GM21381 (cell line): ENCODE data around the gene CAMKK2.
"Not testable (repeated sequence)": the region's sequence is repeated elsewhere in the genome, so short reads cannot be mapped to it uniquely, and the experiment has no call there.

Experiments used
- ATAC-seq: cut with Tn5 transposase; IDR thresholded peaks from one replicate; pipeline ENCODE4 v1.9.1; 2021; ENCODE audit warnings: mild to moderate bottlenecking, moderate library complexity; ENCODE audit not compliant: unreplicated experiment

The CAMKK2 gene

GRCh38 chr12:121280531-121280930 is 16.0 kb downstream of the CAMKK2 start:
- not testable (repeated sequence) for ATAC-seq

DNA sequence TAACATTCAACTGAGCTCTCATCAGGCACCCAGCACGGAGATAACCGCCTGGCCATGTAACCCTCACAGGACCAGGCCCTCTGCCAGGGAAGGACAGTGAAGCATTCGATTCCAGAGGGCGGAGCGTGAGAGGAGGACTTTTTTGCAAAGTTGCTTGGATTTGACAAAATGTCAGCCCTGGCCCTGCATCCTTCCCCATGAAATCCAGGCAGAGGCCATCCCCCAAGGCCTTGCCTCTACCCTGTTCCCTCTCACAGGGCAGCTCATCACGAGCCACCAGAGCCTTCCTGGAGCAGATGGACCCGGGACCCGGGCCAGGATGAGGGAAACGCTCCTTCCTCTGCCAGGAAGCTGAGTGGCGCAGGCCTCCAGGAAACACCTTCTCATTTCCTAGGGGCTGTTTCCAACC is 17.0 kb downstream of the CAMKK2 start:
- ATAC-seq: no peak

GRCh38 chr12:121279071-121279375 is 17.5 kb downstream of the CAMKK2 start:
- ATAC-seq: no peak

DNA sequence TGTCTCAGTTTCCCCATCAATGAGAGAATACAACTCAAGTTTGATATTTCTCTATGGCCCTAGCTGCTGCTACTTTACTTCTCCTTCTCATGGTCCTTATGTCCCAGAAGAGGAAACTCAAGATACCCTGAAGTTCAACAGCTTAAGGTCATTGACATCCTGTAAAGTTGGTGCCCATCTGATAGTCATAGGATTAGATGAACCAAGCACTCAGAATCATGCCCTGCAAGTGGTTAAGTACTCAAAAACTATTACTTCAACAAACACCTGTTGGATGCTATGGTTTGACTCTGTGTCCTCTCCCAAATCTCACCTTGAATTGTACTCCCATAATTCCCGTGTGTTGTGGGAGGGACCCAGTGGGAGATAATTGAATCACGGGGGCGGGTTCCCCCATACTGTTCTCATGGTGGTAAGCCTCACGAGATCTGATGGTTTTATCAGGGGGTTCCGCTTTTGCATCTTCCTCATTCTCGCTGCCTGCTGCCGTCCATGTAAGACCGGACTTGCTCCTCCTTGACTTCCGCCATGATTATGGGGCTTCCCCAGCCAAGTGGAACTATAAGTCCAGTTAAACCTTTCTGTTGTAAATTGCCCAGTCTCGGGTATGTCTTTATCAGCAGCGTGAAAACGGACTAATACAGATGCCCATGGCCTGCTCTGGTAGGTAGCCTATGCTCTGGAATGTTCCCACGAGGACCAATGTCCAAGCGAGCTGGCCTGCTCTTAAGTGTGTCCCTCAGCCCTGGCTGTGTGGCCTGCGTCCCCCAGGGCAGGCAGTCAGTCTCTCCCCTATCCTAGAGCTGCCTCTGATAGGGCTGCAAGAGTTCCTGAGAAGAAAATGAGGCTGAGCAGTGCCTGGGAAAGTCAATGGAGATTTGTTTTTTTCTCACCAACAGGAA is 18.1 kb downstream of the CAMKK2 start:
- ATAC-seq: no peak

GRCh38 chr12:121277374-121277759 is 19.1 kb downstream of the CAMKK2 start:
- no peak for ATAC-seq

DNA sequence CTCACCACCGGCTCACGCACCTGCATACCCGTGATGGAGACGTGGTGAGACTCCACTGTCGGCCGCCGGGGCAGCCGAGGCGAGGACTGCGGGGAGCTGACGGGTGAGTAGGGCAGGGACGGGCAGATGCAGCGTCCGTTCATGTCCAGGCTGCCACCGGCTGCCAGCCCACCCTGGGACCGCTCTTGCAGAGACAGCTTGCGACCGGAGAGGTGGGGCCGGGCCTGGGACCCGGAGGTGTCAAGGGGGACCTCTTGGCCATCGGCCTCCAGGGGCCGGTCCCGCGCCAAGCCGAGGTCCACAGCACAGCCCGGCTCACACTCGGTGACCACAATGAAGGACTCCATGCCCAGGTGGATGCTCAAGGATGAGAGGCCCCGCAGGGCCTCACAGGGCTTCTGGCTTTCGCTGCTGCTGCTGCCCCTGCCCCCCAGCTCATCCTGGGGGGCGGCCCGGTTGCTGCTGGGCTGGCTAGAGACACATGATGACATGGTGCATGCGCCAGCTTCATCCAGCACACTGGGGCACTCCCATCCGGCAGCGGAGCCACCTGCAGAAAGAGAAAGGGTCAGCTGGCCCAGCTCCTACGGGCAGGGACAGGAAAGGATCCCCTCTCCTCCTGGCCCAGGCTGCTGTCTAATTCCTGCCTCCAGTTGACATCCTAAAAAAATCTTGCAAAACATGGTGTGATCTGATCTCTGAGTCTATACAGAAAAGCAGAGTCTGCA is 22.3 kb downstream of the CAMKK2 start:
- ATAC-seq: no peak

DNA sequence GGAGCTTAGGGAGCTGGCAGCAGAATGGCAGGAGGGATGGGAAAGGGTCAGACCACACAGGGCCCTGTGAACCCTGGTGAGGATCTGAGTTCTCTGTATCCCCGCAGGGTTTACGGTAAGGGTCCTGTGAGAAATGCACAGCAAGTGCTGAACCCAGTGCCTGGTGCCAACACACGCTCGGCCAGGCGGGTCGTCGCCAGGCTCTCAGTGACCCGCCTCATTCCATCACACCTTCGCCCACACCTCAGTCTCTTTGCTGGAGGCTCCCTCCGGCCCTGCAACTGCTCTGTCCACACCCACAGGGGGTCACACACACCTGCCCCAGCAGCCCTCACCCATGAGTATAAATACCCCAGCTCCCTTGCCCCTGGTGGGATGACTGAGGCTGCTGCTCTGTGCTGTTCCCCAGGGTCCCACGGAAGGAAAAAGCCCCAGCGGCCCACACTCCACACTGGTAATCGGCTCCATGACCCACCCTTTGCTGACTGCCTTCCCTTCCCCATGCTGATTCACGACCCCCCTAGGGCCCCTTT is 23.1 kb downstream of the CAMKK2 start:
- no peak for ATAC-seq

GRCh38 chr12:121267822-121268221 is 28.7 kb downstream of the CAMKK2 start:
- ATAC-seq: no peak

DNA sequence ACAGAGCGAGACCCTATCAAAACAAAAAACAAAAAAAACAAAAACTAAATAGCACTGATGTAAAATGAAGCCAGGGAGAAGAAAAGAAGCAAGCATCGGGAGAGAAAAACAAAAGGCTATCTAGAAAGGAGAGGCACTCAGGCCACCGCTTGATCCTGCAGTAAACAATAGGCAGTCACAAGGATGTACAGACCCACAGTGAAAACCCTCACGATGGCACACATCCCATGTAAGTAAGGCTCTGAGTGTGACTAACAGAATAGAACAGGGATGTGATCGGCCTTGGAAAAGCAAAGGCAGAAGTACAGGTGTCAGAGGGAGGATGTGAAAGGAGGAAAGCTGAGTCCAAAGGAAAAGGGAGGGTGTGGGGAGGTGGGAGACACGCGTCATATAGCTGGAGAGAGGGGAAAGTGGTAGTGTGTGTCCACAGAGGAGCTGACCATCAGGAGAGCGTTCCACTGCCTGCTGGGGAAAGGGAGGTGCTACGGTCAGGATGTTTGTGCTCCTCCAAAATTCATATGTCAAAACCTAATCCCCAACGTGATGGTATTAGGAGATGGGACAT is 31.5 kb downstream of the CAMKK2 start:
- ATAC-seq: no peak

DNA sequence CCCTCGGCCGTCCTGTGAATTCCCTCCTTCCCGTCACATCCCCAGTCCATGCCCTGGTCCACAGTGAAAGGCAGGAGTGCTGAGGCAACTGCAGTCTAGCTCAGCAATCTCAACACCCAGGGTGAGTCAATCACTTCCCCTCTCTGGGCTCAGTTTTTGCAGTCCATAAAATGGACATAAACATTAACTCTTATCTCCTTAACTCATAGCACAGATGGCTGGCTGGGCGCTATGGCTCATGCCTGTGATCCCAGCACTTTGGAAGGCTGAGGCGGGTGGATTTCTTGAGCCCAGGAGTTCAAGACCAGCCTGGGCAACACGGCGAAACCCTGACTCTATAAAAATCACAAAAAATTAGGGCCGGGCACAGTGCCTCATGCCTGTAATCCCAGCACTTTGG is 32.4 kb downstream of the CAMKK2 start:
- no peak for ATAC-seq

- ATAC-seq: no peak
Observed at GRCh38 chr12:121263206-121263935, 33.1 kb downstream of the CAMKK2 start.

DNA sequence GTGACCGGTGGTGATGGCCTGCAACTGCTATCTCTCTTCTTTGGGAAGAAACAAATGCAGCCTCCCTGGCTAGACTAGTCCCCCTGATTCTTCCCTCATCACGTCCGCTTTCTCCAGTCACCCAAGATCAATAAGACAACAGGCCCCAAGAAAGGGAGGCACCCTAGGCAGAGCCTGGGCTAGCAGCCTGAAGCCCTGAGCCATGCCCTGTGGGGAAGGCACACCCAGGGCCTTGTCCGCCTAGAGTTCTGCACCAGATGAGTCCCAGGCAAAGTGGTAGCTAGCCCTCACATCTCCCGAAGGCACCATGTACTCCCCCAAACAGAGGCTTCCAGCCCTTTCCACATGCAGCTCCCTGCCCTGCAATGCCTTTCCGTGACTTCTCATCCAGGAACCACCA is 35.1 kb downstream of the CAMKK2 start:
- ATAC-seq: no peak

DNA sequence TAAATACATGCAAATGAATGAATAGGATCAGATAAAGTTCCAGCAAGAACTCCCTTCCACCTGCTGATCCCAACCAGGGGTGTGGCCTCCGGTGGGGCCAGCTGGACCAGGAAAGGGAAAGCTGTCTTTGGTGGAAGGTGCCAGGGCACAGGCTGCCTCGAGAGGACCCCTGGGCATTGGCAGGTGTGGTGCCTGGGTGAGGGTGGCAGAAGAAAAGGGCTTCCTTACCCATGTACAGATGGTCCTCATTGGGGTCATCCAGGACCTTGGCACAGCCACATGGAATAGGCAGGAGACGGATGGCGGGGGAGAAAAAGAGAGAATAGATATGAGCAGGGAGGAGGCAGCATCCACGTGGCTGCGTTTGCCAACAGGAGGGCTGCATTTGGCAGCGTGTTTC is 36.4 kb downstream of the CAMKK2 start:
- ATAC-seq: no peak

DNA sequence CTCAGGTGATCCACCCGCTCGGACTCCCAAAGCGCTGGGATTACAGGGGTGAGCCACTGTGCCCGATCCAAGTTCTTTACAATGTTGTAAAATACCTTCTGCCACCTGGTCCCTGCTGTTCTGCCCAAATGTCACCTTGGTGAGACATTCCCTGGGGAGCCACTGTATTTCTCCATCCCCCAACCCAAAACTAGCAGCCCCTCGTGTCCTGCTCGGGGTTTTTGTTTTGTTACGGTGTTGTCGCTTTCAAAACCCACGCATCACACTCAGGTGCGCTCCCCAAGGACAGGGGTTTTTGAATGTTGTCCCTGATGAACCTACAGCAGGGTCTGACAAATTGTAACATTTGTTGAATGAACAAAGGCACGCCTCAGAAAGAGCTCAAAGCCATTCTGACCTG is 37.4 kb downstream of the CAMKK2 start:
- ATAC-seq: no peak

DNA sequence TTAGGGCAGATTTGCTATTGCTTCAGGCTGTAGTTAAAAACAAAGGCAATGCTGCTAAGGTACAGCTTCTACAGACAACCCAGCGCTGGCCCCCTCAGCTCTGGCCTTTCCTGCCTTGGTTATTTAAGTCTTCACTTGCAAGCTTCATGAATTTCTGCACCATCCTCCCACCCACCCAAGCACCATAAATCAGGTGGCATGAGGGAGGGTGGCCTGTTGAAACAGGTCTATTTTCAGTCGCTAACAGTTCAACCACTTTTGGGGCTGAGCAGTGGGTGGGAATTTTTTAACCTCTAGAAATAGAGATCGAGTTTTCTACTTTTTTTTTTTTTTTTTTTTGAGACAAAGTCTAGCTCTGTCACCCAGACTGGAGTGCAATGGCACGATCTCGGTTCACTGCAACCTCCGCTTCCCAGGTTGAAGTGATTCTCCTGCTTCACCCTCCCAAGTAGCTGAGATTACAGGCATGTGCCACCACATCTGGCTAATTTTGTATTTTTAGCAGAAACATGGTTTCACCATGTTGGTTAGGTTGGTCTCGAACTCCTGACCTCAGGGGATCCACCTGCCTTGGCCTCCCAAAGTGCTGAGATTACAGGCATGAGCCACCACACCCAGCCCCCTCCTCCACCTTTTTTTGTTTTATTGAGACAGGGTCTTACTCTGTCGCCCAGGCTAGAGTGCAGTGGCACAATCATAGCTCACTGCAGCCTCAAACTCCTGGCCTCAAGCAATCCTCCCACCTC is 38.6 kb downstream of the CAMKK2 start:
- not testable (repeated sequence) for ATAC-seq

DNA sequence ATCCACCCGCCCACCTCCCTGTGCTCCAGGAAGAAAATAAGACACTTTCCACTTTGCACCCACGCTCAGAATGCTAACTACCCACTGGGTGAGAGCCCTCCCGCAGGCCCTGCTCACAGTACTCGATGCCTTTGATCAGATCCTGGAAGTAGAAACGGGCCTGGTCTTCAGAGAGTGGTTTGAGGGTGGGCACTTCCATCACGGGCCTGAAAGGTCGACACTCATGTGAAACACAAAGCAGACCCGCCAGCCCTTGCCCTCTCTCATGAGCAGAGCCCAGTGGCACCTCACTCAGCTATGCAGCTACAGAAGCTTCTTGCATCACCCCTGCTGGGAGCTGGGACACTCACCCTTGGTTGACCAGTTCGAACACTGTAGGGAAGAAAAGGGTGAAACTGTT is 41.1 kb downstream of the CAMKK2 start:
- ATAC-seq: no peak

- ATAC-seq: no peak
Observed at GRCh38 chr12:121253638-121254335, 42.7 kb downstream of the CAMKK2 start.

DNA sequence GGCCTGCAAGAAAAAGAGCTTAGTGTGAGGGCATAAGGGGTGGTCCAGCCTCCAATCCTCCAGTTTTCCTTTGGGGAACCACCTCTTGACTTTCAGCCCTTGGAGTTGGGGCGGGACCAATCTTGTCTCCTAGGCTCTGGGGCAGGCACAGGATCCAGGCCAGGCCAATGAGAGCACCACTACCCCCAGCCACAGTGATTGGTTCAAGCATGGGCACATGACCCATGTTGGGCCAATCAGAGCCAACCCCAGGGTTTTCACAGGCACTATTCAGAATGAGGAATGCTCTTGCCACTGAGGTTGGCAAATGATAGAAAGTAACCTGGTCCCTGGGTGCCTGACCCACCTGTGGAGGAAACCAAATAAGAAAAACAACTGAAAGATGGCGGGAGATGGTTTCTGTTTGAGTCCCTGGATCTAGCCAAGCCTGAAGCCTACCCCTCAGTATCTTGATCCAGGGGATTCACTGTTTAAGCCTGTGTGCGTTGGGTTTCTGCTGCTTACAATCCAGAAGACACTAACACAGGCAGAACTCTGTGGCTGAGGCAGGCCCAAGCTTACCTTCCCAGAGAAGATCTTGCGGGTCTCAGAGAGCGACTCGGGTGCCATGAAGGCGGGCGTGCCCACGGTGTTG is 43.7 kb downstream of the CAMKK2 start:
- no peak for ATAC-seq

DNA sequence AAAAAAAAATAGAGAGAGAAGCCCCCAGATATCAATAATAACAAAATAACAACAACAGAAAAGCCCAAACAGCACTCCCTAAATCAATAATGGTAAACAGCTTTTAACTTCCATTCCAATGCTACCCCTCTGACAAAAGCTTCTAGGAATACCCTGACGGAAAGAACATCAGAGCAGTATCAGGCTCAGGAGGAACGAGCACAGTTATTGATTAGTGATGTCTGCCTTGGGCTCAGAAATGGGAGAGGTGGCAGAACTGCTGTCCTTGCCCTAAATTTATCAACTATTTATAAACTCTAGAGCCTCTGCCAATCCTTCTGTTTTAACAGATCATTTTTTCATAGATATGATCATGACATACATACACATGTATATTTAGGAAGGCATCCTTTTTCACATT is 44.7 kb downstream of the CAMKK2 start:
- ATAC-seq: no peak
